IMR-90 (cell line): ENCODE data around the gene ITPR2. TPM values are rescaled to one million over a fixed set of nuclear protein-coding genes. Genes with fewer than 3 reads are reported as not detected.

Experiments used
- ATAC-seq: fragments of 200-7000 bp; cut with Tn5 transposase; 2 replicates; pipeline ENCODE4 v1.9.1; 2020; ENCODE audit warnings: low read depth, mild to moderate bottlenecking, moderate library complexity
- BruUV-seq: library from RNA; stranded (reverse); fragments of 400-500 nt; replicated peaks from 2 replicates; lab custom pipeline; 2021; lab: Mats Ljungman, UMichigan
- CTCF ChIA-PET: fragments of 300-600 bp; formaldehyde crosslinking; extraction: SDS; loops from one replicate; lab custom pipeline; 2021; ENCODE audit warnings: antibody characterized with exemption; lab: Yijun Ruan, JAX
- POLR2A ChIA-PET: fragments of 300-600 bp; sonication (Branson Sonifier 250); formaldehyde crosslinking; loops from one replicate; lab custom pipeline; 2022; ENCODE audit warnings: antibody characterized with exemption; ENCODE audit not compliant: unreplicated experiment; lab: Charles Lee
- DNase-seq: peaks from one replicate; pipeline ENCODE4 v3.0.0; 2013
- H2AFZ ChIP-seq: replicated peaks from 2 replicates; pipeline ENCODE3; 2013; ENCODE audit warnings: low read length, mild to moderate bottlenecking; ENCODE audit not compliant: poor library complexity
- H2AK5ac ChIP-seq: 2 replicates; pipeline ENCODE4 v1.6.1; 2013; ENCODE audit warnings: low read depth, low read length, inconsistent platforms
- H2AK9ac ChIP-seq: replicated peaks from 2 replicates; pipeline ENCODE3; 2013; ENCODE audit warnings: mild to moderate bottlenecking, low read depth, low read length, moderate library complexity; ENCODE audit not compliant: poor library complexity
- H2BK120ac ChIP-seq: 2 replicates; pipeline ENCODE4 v1.6.1; 2013; ENCODE audit warnings: low read depth, low read length, inconsistent platforms
- H2BK15ac ChIP-seq: 3 replicates; pipeline ENCODE4 v1.6.1; 2013; ENCODE audit warnings: low read depth, low read length, inconsistent platforms
- H2BK20ac ChIP-seq: 2 replicates; pipeline ENCODE4 v1.6.1; 2013; ENCODE audit warnings: low read depth, mild to moderate bottlenecking, inconsistent platforms, low read length, moderate library complexity
- H2BK5ac ChIP-seq: 2 replicates; pipeline ENCODE4 v1.6.1; 2013; ENCODE audit warnings: mild to moderate bottlenecking, low read depth, low read length, inconsistent platforms; ENCODE audit not compliant: poor library complexity, severe bottlenecking
- H3K14ac ChIP-seq: replicated peaks from 2 replicates; pipeline ENCODE4 v1.6.1; 2013; ENCODE audit warnings: low read depth, low read length, inconsistent platforms
- H3K18ac ChIP-seq: 2 replicates; pipeline ENCODE4 v1.6.1; 2013; ENCODE audit warnings: low read depth, low read length, control low read depth
- H3K23ac ChIP-seq: 2 replicates; pipeline ENCODE4 v1.6.1; 2013; ENCODE audit warnings: low read depth, low read length, inconsistent platforms
- H3K27ac ChIP-seq: 2 replicates; pipeline ENCODE4 v1.5.1; 2013; ENCODE audit warnings: mild to moderate bottlenecking, control low read depth, low read length; ENCODE audit not compliant: insufficient read depth
- H3K27me3 ChIP-seq: 2 replicates; pipeline ENCODE4 v1.6.1; 2013; ENCODE audit warnings: low read length; ENCODE audit not compliant: control insufficient read depth, insufficient read depth
- H3K36me3 ChIP-seq: 2 replicates; pipeline ENCODE4 v1.6.1; 2013; ENCODE audit warnings: low read length, mixed read lengths; ENCODE audit not compliant: control insufficient read depth, insufficient read depth
- H3K4ac ChIP-seq: 2 replicates; pipeline ENCODE4 v1.6.1; 2013; ENCODE audit warnings: low read depth, low read length, inconsistent platforms
- H3K4me1 ChIP-seq: 2 replicates; pipeline ENCODE4 v1.6.1; 2013; ENCODE audit warnings: low read length, mixed read lengths; ENCODE audit not compliant: control insufficient read depth, insufficient read depth
- H3K4me2 ChIP-seq: 2 replicates; pipeline ENCODE4 v1.6.1; 2013; ENCODE audit warnings: low read depth, mild to moderate bottlenecking, control low read depth, low read length, moderate library complexity
- H3K4me3 ChIP-seq: 2 replicates; pipeline ENCODE4 v1.5.1; 2013; ENCODE audit warnings: low read depth, mild to moderate bottlenecking, control low read depth, low read length, moderate library complexity; ENCODE audit not compliant: insufficient read depth
- H3K56ac ChIP-seq: 2 replicates; pipeline ENCODE4 v1.6.1; 2013; ENCODE audit warnings: low read length, inconsistent platforms; ENCODE audit not compliant: insufficient read depth; ENCODE audit errors: extremely low read depth
- H3K79me1 ChIP-seq, 2 experiments: 2 replicates each; pipeline ENCODE4 v1.6.1; 2013; ENCODE audit warnings: low read length in 2 of 2, inconsistent platforms in 1 of 2, low read depth in 1 of 2
- H3K9ac ChIP-seq: 2 replicates; pipeline ENCODE4 v1.6.1; 2013; ENCODE audit warnings: low read depth, low read length, control low read depth
- H3K9me1 ChIP-seq: 2 replicates; pipeline ENCODE4 v1.6.1; 2013; ENCODE audit warnings: low read length, inconsistent platforms; ENCODE audit not compliant: insufficient read depth
- H3K9me3 ChIP-seq: 2 replicates; pipeline ENCODE4 v1.6.1; 2013; ENCODE audit warnings: low read length; ENCODE audit not compliant: control insufficient read depth, insufficient read depth
- H4K20me1 ChIP-seq: 2 replicates; pipeline ENCODE4 v1.6.1; 2013; ENCODE audit warnings: low read length, inconsistent platforms; ENCODE audit not compliant: insufficient read depth
- H4K5ac ChIP-seq: 2 replicates; pipeline ENCODE4 v1.6.1; 2013; ENCODE audit warnings: mild to moderate bottlenecking, low read depth, low read length, control low read depth
- H4K8ac ChIP-seq, 2 experiments: 2 replicates each; pipeline ENCODE4 v1.6.1; 2013; ENCODE audit warnings: low read depth in 2 of 2, low read length in 2 of 2, control low read depth in 1 of 2, inconsistent platforms in 1 of 2
- H4K91ac ChIP-seq: 2 replicates; pipeline ENCODE4 v1.6.1; 2013; ENCODE audit warnings: low read depth, low read length, inconsistent platforms; ENCODE audit not compliant: insufficient read depth
- FOS ChIP-seq: fragments of 150-350 bp; IDR thresholded peaks from 2 replicates; pipeline ENCODE4 v1.6.1; 2016; ENCODE audit warnings: low read depth, low read length
- MXI1 ChIP-seq: IDR thresholded peaks from 2 replicates; pipeline ENCODE4 v1.6.1; 2012; ENCODE audit warnings: low read depth, mild to moderate bottlenecking, low read length, moderate library complexity, borderline replicate concordance
- POLR2A ChIP-seq: IDR thresholded peaks from 2 replicates; pipeline ENCODE4 v1.6.1; 2012; ENCODE audit warnings: mild to moderate bottlenecking, low read depth, low read length
- RCOR1 ChIP-seq: IDR thresholded peaks from 2 replicates; pipeline ENCODE4 v1.6.1; 2012; ENCODE audit warnings: mild to moderate bottlenecking, low read length, improper control_type of control experiment; ENCODE audit not compliant: insufficient replicate concordance
- RFX5 ChIP-seq: IDR thresholded peaks from 2 replicates; pipeline ENCODE4 v1.8.0; 2012; ENCODE audit warnings: low read depth, mild to moderate bottlenecking, low read length, moderate library complexity
- WGBS, 2 experiments: methylation state at CpG; one replicate each; pipeline versions ENCODE4 v1.1.5 to v1.1.7; 2013; ENCODE audit warnings: missing lambda C conversion rate in 2 of 2; ENCODE audit not compliant: insufficient read length in 1 of 2; ENCODE audit errors: extremely low coverage in 2 of 2; 5-methylcytosine and 5-hydroxymethylcytosine counted together
- dilution Hi-C: fragments of 300-500 bp; cut with HindIII; formaldehyde crosslinking; loops from one replicate; pipeline ENCODE4 v1.14.3; 2018; ENCODE audit warnings: low sequenced_read_pairs; ENCODE audit not compliant: unreplicated experiment
- in situ Hi-C: fragments of 300-500 bp; cut with MboI; formaldehyde crosslinking; loops from 3 replicates; pipeline ENCODE4 v1.14.3; 2019; ENCODE audit warnings: low sequenced_read_pairs, inconsistent platforms, mixed read lengths
- intact Hi-C: fragments of 100-400 bp; cut with micrococcal nuclease; formaldehyde crosslinking; loops from 2 replicates; pipeline ENCODE4 v1.10.0; 2022
- polyA plus RNA-seq, 3 experiments: library from polyadenylated mRNA; depleted of rRNA; stranded (reverse); fragments of >200 nt; gene quantifications; 2 replicates each; pipeline ENCODE4 v1.2.3, GENCODE V29; 2012; ENCODE audit warnings: low replicate concordance in 1 of 3
- total RNA-seq: library from RNA; depleted of rRNA; stranded (reverse); fragments of >200 nt; gene quantifications from 2 replicates; pipeline ENCODE4 v1.2.3, GENCODE V29; 2012
- TF ChIP-seq, protein P1 (sequence below): fragments of 150-350 bp; IDR thresholded peaks from 2 replicates; pipeline ENCODE4 v1.6.1; 2016; ENCODE audit warnings: low read depth, mild to moderate bottlenecking, low read length, moderate library complexity, borderline replicate concordance
- TF ChIP-seq, protein P2 (sequence below): conservative IDR thresholded peaks from 2 replicates; pipeline ENCODE4 v1.5.1; 2012; ENCODE audit warnings: mild to moderate bottlenecking, low read depth, low read length, improper control_type of control experiment

Gene ITPR2
- total and polyA plus RNA-seq, 2 of the 4 experiments (the other 2 are of a cell fraction): 1.2 to 9.0 TPM

DNA sequence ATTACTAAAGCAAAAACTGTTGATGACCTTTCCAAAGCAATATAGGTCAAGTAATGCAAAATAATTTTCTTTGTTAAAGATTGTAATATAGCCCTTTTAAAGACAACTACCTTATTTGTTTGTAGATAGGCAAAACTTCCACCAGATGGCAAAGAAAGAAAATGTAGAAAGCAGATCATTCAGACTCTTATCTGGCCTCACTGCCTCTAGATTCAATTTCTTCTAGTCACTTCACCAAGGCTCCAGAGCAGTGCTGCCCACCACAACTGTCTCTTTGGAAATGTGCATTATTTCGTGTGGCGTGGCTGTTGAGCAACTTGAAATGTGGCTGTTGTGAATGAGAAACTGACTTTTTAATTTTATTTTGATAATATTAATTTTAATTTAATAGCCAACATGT is 127.1 kb downstream of the ITPR2 start:
- no peak for ATAC-seq
- Histone ChIP-seq H3K36me3 (no peaks in the 10 kb centered on the region), H3K79me1 (no peaks in the 10 kb centered on the region; a peak in 1 of 4 replicates), H2BK120ac (0 out of 2 replicates have a peak overlapping the region, but pooled peaks have one; percentile 26), H2BK20ac (no peak overlapping the region), H4K20me1 (no peaks in the 10 kb centered on the region), H3K9me3 (no peaks in the 10 kb centered on the region), H2AK5ac (no peak overlapping the region), H2BK5ac (no peak overlapping the region), H3K4ac (no peak overlapping the region), H3K9me1 (no peaks in the 10 kb centered on the region; the same call in none of the 2 replicates), H2AFZ (no peak overlapping the region), H4K91ac (no peak overlapping the region), H4K8ac (no peak overlapping the region), H2AK9ac (no peak overlapping the region), H4K5ac (no peak overlapping the region), H3K4me2 (no peak overlapping the region), H3K4me1 (peaks cover 4% of the 10 kb centered on the region; the same call in 1 of the 2 replicates), H3K27ac (no peak overlapping the region), H3K9ac (no peak overlapping the region), H3K56ac (no peak overlapping the region), H3K4me3 (no peak overlapping the region), H3K14ac (no peak overlapping the region), H2BK15ac (no peak overlapping the region), H3K18ac (no peak overlapping the region), H3K27me3 (no peaks in the 10 kb centered on the region), H3K23ac (no peak overlapping the region; the same call in 1 of the 2 replicates)
- no peak for TF ChIP-seq MXI1
- TF ChIP-seq, protein P1, sequence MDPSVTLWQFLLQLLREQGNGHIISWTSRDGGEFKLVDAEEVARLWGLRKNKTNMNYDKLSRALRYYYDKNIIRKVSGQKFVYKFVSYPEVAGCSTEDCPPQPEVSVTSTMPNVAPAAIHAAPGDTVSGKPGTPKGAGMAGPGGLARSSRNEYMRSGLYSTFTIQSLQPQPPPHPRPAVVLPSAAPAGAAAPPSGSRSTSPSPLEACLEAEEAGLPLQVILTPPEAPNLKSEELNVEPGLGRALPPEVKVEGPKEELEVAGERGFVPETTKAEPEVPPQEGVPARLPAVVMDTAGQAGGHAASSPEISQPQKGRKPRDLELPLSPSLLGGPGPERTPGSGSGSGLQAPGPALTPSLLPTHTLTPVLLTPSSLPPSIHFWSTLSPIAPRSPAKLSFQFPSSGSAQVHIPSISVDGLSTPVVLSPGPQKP: no peak
- TF ChIP-seq FOS: no peak
- no peak for TF ChIP-seq RCOR1
- TF ChIP-seq RFX5: no peak
- TF ChIP-seq POLR2A: no peak
- TF ChIP-seq, protein P2, sequence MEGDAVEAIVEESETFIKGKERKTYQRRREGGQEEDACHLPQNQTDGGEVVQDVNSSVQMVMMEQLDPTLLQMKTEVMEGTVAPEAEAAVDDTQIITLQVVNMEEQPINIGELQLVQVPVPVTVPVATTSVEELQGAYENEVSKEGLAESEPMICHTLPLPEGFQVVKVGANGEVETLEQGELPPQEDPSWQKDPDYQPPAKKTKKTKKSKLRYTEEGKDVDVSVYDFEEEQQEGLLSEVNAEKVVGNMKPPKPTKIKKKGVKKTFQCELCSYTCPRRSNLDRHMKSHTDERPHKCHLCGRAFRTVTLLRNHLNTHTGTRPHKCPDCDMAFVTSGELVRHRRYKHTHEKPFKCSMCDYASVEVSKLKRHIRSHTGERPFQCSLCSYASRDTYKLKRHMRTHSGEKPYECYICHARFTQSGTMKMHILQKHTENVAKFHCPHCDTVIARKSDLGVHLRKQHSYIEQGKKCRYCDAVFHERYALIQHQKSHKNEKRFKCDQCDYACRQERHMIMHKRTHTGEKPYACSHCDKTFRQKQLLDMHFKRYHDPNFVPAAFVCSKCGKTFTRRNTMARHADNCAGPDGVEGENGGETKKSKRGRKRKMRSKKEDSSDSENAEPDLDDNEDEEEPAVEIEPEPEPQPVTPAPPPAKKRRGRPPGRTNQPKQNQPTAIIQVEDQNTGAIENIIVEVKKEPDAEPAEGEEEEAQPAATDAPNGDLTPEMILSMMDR: 0 out of 2 replicates have a peak, but pooled peaks have one; percentile 4
- POLR2A ChIA-PET: no interaction called here
- no peak for DNase-seq
- dilution Hi-C loops: no loop called here
- WGBS, 2 experiments: no CpG with 5 or more reads among the region's 2 CpGs
- intact Hi-C loops: no loop called here
- CTCF ChIA-PET: no interaction called here
- in situ Hi-C loops: no loop called here
- BruUV-seq: no TSS peak
